Esophagus muscularis mucosa (tissue), 4 donors: ENCODE results near the gene STKLD1. TPM values are rescaled to one million over a fixed set of nuclear protein-coding genes. Genes with fewer than 3 reads are reported as not detected.
A peak's percentile ranks its signal among the peaks of the same experiment; 100 is the strongest.
"Not testable (repeated sequence)": the region's sequence is repeated elsewhere in the genome, so short reads cannot be mapped to it uniquely, and the experiment has no call there.

Experiments used
- DNase-seq: peaks from one replicate; pipeline ENCODE4 v3.0.0-alpha.2; 2017; ENCODE audit errors: extremely low spot score
- H3K27ac ChIP-seq, 4 donors: fragments of 200-600 bp; sonication (generic); replicated peaks in 1 of 4; 1 replicate in 3 of 4; 2 replicates in 1 of 4; pipeline ENCODE4 v1.5.1; 2016 to 2019; ENCODE audit warnings: mild to moderate bottlenecking in 1 of 4
- H3K27me3 ChIP-seq, 4 donors: fragments of 200-600 bp; sonication (generic); one replicate each; pipeline versions ENCODE4 v1.5.1 to v1.6.0; 2016 to 2019
- H3K36me3 ChIP-seq, 4 donors: fragments of 200-600 bp; sonication (generic); one replicate each; pipeline ENCODE4 v1.5.1; 2016 to 2019
- H3K4me1 ChIP-seq, 4 donors: fragments of 200-600 bp; sonication (generic); one replicate each; pipeline ENCODE4 v1.5.1; 2016 to 2019
- H3K4me3 ChIP-seq, 4 donors: fragments of 200-600 bp; sonication (generic); 1 replicate in 2 of 4; 2 replicates in 2 of 4; pipeline ENCODE4 v1.5.1; 2016 to 2019; ENCODE audit warnings: mild to moderate bottlenecking in 4 of 4, moderate library complexity in 1 of 4
- H3K9me3 ChIP-seq, 4 donors: fragments of 200-600 bp; sonication (generic); 1 replicate in 3 of 4; 2 replicates in 1 of 4; pipeline ENCODE4 v1.5.1; 2016 to 2019
- EP300 ChIP-seq: sonication (generic); formaldehyde crosslinking; IDR thresholded peaks from one replicate; pipeline ENCODE4 v1.6.1; 2017; ENCODE audit warnings: antibody characterized with exemption
- POLR2A ChIP-seq: fragments of 450-650 bp; IDR thresholded peaks from one replicate; pipeline ENCODE4 v1.6.1; 2017; ENCODE audit warnings: antibody characterized with exemption, moderate library complexity, mild to moderate bottlenecking, low read depth
- POLR2AphosphoS5 ChIP-seq, 2 donors: sonication (generic); formaldehyde crosslinking; IDR thresholded peaks; one replicate each; pipeline ENCODE4 v1.6.1; 2017; ENCODE audit warnings: antibody characterized with exemption in 2 of 2
- WGBS: methylation state at CpG from one replicate; pipeline ENCODE4 v1.1.5; 2018; 5-methylcytosine and 5-hydroxymethylcytosine counted together
- intact Hi-C: fragments of 100-400 bp; cut with DNase I; formaldehyde crosslinking; loops from one replicate; pipeline ENCODE4 v1.15.1; 2023
- total RNA-seq, 4 donors: library from RNA; depleted of rRNA; stranded (reverse); fragments of >200 nt; gene quantifications; one replicate each; pipeline versions ENCODE4 v1.1.0 to v1.2.1, GENCODE V29; 2016
- TF ChIP-seq, protein P1 (sequence below), 3 experiments: fragments of 200-600 bp in 2 of 3; fragments of 450-650 bp in 1 of 3; sonication (generic) in 2 of 3; IDR thresholded peaks; one replicate each; pipeline ENCODE4 v1.5.1; 2017 to 2019; ENCODE audit warnings: antibody characterized with exemption in 3 of 3, mild to moderate bottlenecking in 2 of 3, moderate library complexity in 1 of 3

STKLD1 gene
- total RNA-seq, 4 donors from 2014 or later: 0.26 to 2.1 (median 1.0) TPM; not detected in 1

DNA sequence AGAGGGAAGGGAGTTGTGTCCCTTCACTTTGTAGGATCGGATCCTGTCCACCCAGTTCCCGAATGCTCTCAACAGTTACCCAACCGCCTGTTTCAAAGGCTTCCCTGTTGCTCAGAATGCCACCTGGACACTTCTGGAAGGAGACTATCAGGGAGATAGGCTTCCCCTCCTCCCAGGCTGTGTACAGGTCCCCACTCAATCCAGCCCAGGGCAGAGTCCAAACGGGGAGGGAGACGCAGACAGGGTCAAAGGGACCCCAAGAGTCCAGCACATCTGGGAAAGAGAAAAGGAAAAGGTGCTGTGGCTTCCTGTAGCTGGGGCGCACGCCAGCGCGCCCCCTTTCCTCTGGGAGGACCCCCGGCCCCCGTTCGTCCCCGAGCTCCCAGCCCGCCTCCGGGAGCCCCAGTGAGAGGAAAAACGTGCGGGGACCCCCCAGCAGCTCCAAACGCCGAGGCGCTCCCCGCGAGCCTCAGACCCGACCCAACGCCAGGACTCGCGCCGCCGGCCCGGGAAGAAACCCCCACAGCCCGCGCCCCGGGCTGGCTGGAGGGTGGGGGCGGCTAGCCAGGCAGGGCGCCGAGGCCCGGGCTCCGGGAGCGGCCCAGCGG lies 946 bp upstream of the STKLD1 start:
- H3K4me1 ChIP-seq: peaks cover 46 to 58% (median 57%) of the 10 kb centered on the region in 4 donors
- WGBS: 2% methylated on average over 3 of the region's 39 CpGs
- peak overlapping the region; percentile 81 to 98 (median 93) for H3K4me3 ChIP-seq

DNA sequence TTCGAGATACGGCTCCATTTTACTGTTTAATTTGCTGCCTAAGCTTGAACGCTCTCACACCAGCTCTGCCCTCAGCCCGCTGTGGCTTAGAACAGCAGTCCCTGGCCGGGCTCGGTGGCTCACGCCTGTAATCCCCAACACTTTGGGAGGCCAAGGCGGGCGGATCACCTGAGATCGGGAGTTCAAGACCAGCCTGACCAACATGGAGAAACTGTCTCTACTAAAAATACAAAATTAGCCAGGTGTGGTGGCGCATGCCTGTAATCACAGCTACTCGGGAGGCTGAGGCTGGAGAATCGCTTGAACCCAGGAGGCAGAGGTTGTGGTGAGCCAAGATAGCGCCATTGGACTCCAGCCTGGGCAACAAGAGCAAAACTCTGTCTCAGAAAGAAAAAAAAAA lies 1.1 kb downstream of the STKLD1 start:
- H3K4me3 ChIP-seq, DNase-seq, H3K27me3 ChIP-seq, H3K9me3 ChIP-seq, intact Hi-C loops: not testable (repeated sequence)
- H3K36me3 ChIP-seq: peaks cover 0 to 12% (median 10%) of the 10 kb centered on the region in 4 donors
- peaks cover 29 to 38% (median 36%) of the 10 kb centered on the region in 4 donors for H3K4me1 ChIP-seq
- 89% methylated on average over 13 of the region's 14 CpGs for WGBS
- H3K27ac ChIP-seq: peak overlapping the region in 1 of 4 donors; percentile 21

More for the DNA sequence above, 946 bp upstream of the STKLD1 start:
- no peak for TF ChIP-seq POLR2A
- TF ChIP-seq POLR2AphosphoS5 (IDR thresholded peaks at IDR 0.05): no peak
- TF ChIP-seq EP300: no peak
- peaks cover 0 to 24% (median 15%) of the 10 kb centered on the region in 4 donors for H3K36me3 ChIP-seq
- no peaks in the 10 kb centered on the region for H3K27me3 ChIP-seq
- intact Hi-C loops: no loop called here
- no peak for DNase-seq
- H3K27ac ChIP-seq: peak overlapping the region; percentile 92 to 97 (median 96)
- no peaks in the 10 kb centered on the region for H3K9me3 ChIP-seq

- peaks cover 0 to 8% (median 7%) of the 10 kb centered on the region in 4 donors for H3K36me3 ChIP-seq
- H3K27ac ChIP-seq: no peak overlapping the region
- WGBS: 90% methylated on average over 4 of the region's 6 CpGs
- no peak for TF ChIP-seq POLR2A
- no peak for TF ChIP-seq EP300
- DNase-seq: no peak
- peaks cover 24 to 33% (median 31%) of the 10 kb centered on the region in 4 donors for H3K4me1 ChIP-seq
- no peak overlapping the region for H3K4me3 ChIP-seq
- intact Hi-C loops: no loop called here
- H3K9me3 ChIP-seq: no peaks in the 10 kb centered on the region
- no peaks in the 10 kb centered on the region for H3K27me3 ChIP-seq
These were observed 1.6 kb downstream of the STKLD1 start for GRCh38 chr9:133377721-133378216.

- TF ChIP-seq EP300 (no peak), POLR2AphosphoS5 (IDR thresholded peaks at IDR 0.05) (no peak), POLR2A (no peak)
- TF ChIP-seq, protein P1, sequence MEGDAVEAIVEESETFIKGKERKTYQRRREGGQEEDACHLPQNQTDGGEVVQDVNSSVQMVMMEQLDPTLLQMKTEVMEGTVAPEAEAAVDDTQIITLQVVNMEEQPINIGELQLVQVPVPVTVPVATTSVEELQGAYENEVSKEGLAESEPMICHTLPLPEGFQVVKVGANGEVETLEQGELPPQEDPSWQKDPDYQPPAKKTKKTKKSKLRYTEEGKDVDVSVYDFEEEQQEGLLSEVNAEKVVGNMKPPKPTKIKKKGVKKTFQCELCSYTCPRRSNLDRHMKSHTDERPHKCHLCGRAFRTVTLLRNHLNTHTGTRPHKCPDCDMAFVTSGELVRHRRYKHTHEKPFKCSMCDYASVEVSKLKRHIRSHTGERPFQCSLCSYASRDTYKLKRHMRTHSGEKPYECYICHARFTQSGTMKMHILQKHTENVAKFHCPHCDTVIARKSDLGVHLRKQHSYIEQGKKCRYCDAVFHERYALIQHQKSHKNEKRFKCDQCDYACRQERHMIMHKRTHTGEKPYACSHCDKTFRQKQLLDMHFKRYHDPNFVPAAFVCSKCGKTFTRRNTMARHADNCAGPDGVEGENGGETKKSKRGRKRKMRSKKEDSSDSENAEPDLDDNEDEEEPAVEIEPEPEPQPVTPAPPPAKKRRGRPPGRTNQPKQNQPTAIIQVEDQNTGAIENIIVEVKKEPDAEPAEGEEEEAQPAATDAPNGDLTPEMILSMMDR (IDR thresholded peaks at IDR 0.05): no peak
- H3K4me1 ChIP-seq: peaks cover 18 to 26% (median 24%) of the 10 kb centered on the region in 4 donors
- H3K27ac ChIP-seq: no peak overlapping the region
- peaks cover 0 to under 1% (median under 1%) of the 10 kb centered on the region in 4 donors for H3K36me3 ChIP-seq
- no peaks in the 10 kb centered on the region for H3K27me3 ChIP-seq
- intact Hi-C loops: no loop called here
- 90% methylated on average over 1 of the region's 1 CpG for WGBS
- no peak overlapping the region for H3K4me3 ChIP-seq
- H3K9me3 ChIP-seq: no peaks in the 10 kb centered on the region
- no peak for DNase-seq
These were observed 2.3 kb downstream of the STKLD1 start for GRCh38 chr9:133378408-133378962.

- Histone ChIP-seq H3K27ac (no peak overlapping the region), H3K9me3 (no peaks in the 10 kb centered on the region), H3K4me1 (peaks cover 11 to 16% (median 15%) of the 10 kb centered on the region in 4 donors), H3K4me3 (no peak overlapping the region), H3K36me3 (no peaks in the 10 kb centered on the region), H3K27me3 (no peaks in the 10 kb centered on the region)
- no peak for DNase-seq
- intact Hi-C loops: no loop called here
- 91% methylated on average over 11 of the region's 14 CpGs for WGBS
- no peak for TF ChIP-seq POLR2AphosphoS5 (IDR thresholded peaks at IDR 0.05)
- TF ChIP-seq, protein P1 (IDR thresholded peaks at IDR 0.05): no peak
These were observed 3.3 kb downstream of the STKLD1 start for GRCh38 chr9:133379153-133380086.

- TF ChIP-seq EP300: no peak
- TF ChIP-seq POLR2A: no peak
- TF ChIP-seq, protein P1 (IDR thresholded peaks at IDR 0.05): no peak
- no peak for TF ChIP-seq POLR2AphosphoS5 (IDR thresholded peaks at IDR 0.05)
- WGBS: 76% methylated on average over 4 of the region's 4 CpGs
- no peak for DNase-seq
- intact Hi-C loops: no loop called here
- no peaks in the 10 kb centered on the region for H3K27me3 ChIP-seq
- peaks cover 7 to 8% (median 7%) of the 10 kb centered on the region in 4 donors for H3K4me1 ChIP-seq
- H3K36me3 ChIP-seq: no peaks in the 10 kb centered on the region
- H3K9me3 ChIP-seq: no peaks in the 10 kb centered on the region
- H3K4me3 ChIP-seq: no peak overlapping the region
- H3K27ac ChIP-seq: no peak overlapping the region
These were observed 4.6 kb downstream of the STKLD1 start for GRCh38 chr9:133380734-133381133.
